Endothelial cell of umbilical vein (primary cell): ENCODE measurements around the gene GGT6. TPM values are rescaled to one million over a fixed set of nuclear protein-coding genes. Genes with fewer than 3 reads are reported as not detected.

Experiments
- BruUV-seq: library from RNA; stranded (reverse); fragments of 400-500 nt; replicated peaks from 2 replicates; lab custom pipeline; 2021; lab: Mats Ljungman, UMichigan
- CTCF ChIA-PET: fragments of 300-600, 350-600 bp; sonication (Branson Sonifier 250); formaldehyde crosslinking; loops from one replicate; lab custom pipeline; 2021; ENCODE audit warnings: antibody characterized with exemption, inconsistent platforms; lab: Charles Lee
- POLR2A ChIA-PET: fragments of 300-600, 350-600 bp; sonication (Branson Sonifier 250); formaldehyde crosslinking; loops from one replicate; lab custom pipeline; 2021; ENCODE audit warnings: antibody characterized with exemption, inconsistent platforms; lab: Charles Lee
- DNase-seq: peaks from one replicate; pipeline ENCODE4 v3.0.0-alpha.2; 2011; ENCODE audit warnings: low read depth, low spot score
- FAIRE-seq: peaks from 2 replicates; lab custom pipeline; 2011; peaks lifted over from hg19 to GRCh38; lab: Jason Lieb, UNC
- H2AFZ ChIP-seq: 2 replicates; pipeline ENCODE4 v1.6.0; 2012; ENCODE audit warnings: low read depth, low read length, control low read depth, inconsistent platforms
- H3K27ac ChIP-seq: 2 replicates; pipeline ENCODE4 v1.5.1; 2011; ENCODE audit warnings: low read depth, mild to moderate bottlenecking, control low read depth, low read length, moderate library complexity; ENCODE audit not compliant: insufficient read depth
- H3K27me3 ChIP-seq, 2 experiments: 2 replicates each; pipeline versions ENCODE4 v1.6.0 to v1.6.1; 2011; ENCODE audit warnings: low read length in 2 of 2, mixed read lengths in 1 of 2; ENCODE audit not compliant: control insufficient read depth in 2 of 2, insufficient read depth in 2 of 2
- H3K36me3 ChIP-seq, 2 experiments: 2 replicates in 1 of 2; 3 replicates in 1 of 2; pipeline ENCODE4 v1.5.1; 2011; ENCODE audit warnings: low read length in 2 of 2, mild to moderate bottlenecking in 1 of 2, moderate library complexity in 1 of 2; ENCODE audit not compliant: control insufficient read depth in 2 of 2, insufficient read depth in 2 of 2; ENCODE audit errors: extremely low read depth in 1 of 2
- H3K4me1 ChIP-seq: 3 replicates; pipeline ENCODE4 v1.5.1; 2011; ENCODE audit warnings: mild to moderate bottlenecking, low read length; ENCODE audit not compliant: control insufficient read depth, insufficient read depth; ENCODE audit errors: extremely low read depth
- H3K4me2 ChIP-seq: 2 replicates; pipeline ENCODE4 v1.6.1; 2011; ENCODE audit warnings: low read length, control low read depth, mixed read lengths; ENCODE audit not compliant: insufficient read depth
- H3K4me3 ChIP-seq, 3 experiments: fragments of 200-600 bp in 1 of 3; sonication (generic), shearing (Covaris generic) in 1 of 3; replicated peaks in 1 of 3; 2 replicates each; pipeline ENCODE4 v1.5.1; 2011 to 2016; ENCODE audit warnings: control low read depth in 3 of 3, low read length in 3 of 3, mild to moderate bottlenecking in 2 of 3, inconsistent platforms in 1 of 3, low read depth in 1 of 3, moderate library complexity in 1 of 3; ENCODE audit not compliant: insufficient read depth in 1 of 3
- H3K79me2 ChIP-seq: 2 replicates; pipeline ENCODE4 v1.6.0; 2012; ENCODE audit warnings: low read length, inconsistent platforms; ENCODE audit not compliant: control insufficient read depth, insufficient read depth
- H3K9ac ChIP-seq: replicated peaks from 2 replicates; pipeline ENCODE3; 2011; ENCODE audit warnings: low read length, control low read depth; ENCODE audit not compliant: insufficient read depth; ENCODE audit errors: extremely low read depth
- H3K9me1 ChIP-seq: replicated peaks from 3 replicates; pipeline ENCODE4 v1.6.0; 2011; ENCODE audit warnings: mild to moderate bottlenecking, low read length; ENCODE audit not compliant: control insufficient read depth, insufficient read depth; ENCODE audit errors: extremely low read depth
- H3K9me3 ChIP-seq: replicated peaks from 2 replicates; pipeline ENCODE4 v1.5.1; 2012; ENCODE audit warnings: low read length, inconsistent platforms; ENCODE audit not compliant: control insufficient read depth, insufficient read depth
- H4K20me1 ChIP-seq: replicated peaks from 2 replicates; pipeline ENCODE3; 2011; ENCODE audit warnings: mild to moderate bottlenecking, low read length; ENCODE audit not compliant: control insufficient read depth, insufficient read depth; ENCODE audit errors: extremely low read depth
- EZH2 ChIP-seq: IDR thresholded peaks from 2 replicates; pipeline ENCODE4 v1.6.1; 2012; ENCODE audit warnings: borderline replicate concordance, low read depth, mild to moderate bottlenecking, moderate library complexity, low read length, inconsistent platforms; ENCODE audit not compliant: severe bottlenecking
- FOS ChIP-seq: IDR thresholded peaks from 2 replicates; pipeline ENCODE4 v1.6.1; 2011; ENCODE audit warnings: mild to moderate bottlenecking, low read length, moderate library complexity, borderline replicate concordance; ENCODE audit not compliant: insufficient read depth
- GATA2 ChIP-seq: IDR thresholded peaks from 2 replicates; pipeline ENCODE4 v1.7.0; 2011; ENCODE audit warnings: low read depth, mild to moderate bottlenecking, moderate library complexity, mixed read lengths, low read length; ENCODE audit not compliant: insufficient read length, insufficient read depth
- JUN ChIP-seq: IDR thresholded peaks from 2 replicates; pipeline ENCODE4 v1.6.1; 2011; ENCODE audit warnings: borderline replicate concordance, low read depth; ENCODE audit not compliant: insufficient read length, insufficient read depth
- MYC ChIP-seq: IDR thresholded peaks from one replicate; pipeline ENCODE4 v1.6.1; 2011; ENCODE audit warnings: mild to moderate bottlenecking, low read depth, low read length
- POLR2A ChIP-seq: IDR thresholded peaks from 2 replicates; pipeline ENCODE4 v1.6.1; 2012; ENCODE audit warnings: low read depth, mild to moderate bottlenecking, control low read depth, low read length
- POLR2AphosphoS5 ChIP-seq: IDR thresholded peaks from 2 replicates; pipeline ENCODE4 v1.6.1; 2012; ENCODE audit warnings: low read depth, mild to moderate bottlenecking, control low read depth, low read length, moderate library complexity; ENCODE audit not compliant: insufficient read depth
- dilution Hi-C: fragments of 300-500 bp; cut with MboI; formaldehyde crosslinking; loops from one replicate; pipeline ENCODE4 v1.15.0; 2019; ENCODE audit warnings: low sequenced_read_pairs; ENCODE audit not compliant: extremely low pct_ligation_motif_present
- intact Hi-C: fragments of 100-400 bp; cut with micrococcal nuclease; formaldehyde crosslinking; loops from one replicate; pipeline ENCODE4 v1.10.0; 2022
- polyA plus RNA-seq, 4 experiments: library from polyadenylated mRNA; depleted of rRNA in 3 of 4; stranded (reverse) in 3 of 4; unstranded in 1 of 4; fragments of >200 nt; gene quantifications; 2 replicates each; pipeline versions ENCODE4 v1.2.1 to v1.2.3, GENCODE V29; 2011 to 2012; ENCODE audit warnings: missing spikeins in 1 of 4
- total RNA-seq: library from RNA; stranded (reverse); gene quantifications from 2 replicates; pipeline ENCODE4 v1.2.3, GENCODE V29; 2021
- TF ChIP-seq, protein P1 (sequence below): IDR thresholded peaks from 2 replicates; pipeline ENCODE4 v1.6.1; 2011; ENCODE audit not compliant: insufficient read depth, insufficient read length
- TF ChIP-seq, protein P2 (sequence below), 2 donors: IDR thresholded peaks; 1 replicate in 1 of 2; 2 replicates in 1 of 2; pipeline ENCODE4 v1.5.1; 2011; ENCODE audit warnings: low read length in 2 of 2, mild to moderate bottlenecking in 2 of 2, moderate library complexity in 2 of 2, control low read depth in 1 of 2, inconsistent platforms in 1 of 2, low read depth in 1 of 2; ENCODE audit not compliant: insufficient read depth in 1 of 2; ENCODE audit errors: extremely low read depth in 1 of 2

Gene GGT6
- total and polyA plus RNA-seq, 2 donors (not counting 3 experiments of a cell fraction or from before 2014, with no cell fraction given), result not detected

DNA sequence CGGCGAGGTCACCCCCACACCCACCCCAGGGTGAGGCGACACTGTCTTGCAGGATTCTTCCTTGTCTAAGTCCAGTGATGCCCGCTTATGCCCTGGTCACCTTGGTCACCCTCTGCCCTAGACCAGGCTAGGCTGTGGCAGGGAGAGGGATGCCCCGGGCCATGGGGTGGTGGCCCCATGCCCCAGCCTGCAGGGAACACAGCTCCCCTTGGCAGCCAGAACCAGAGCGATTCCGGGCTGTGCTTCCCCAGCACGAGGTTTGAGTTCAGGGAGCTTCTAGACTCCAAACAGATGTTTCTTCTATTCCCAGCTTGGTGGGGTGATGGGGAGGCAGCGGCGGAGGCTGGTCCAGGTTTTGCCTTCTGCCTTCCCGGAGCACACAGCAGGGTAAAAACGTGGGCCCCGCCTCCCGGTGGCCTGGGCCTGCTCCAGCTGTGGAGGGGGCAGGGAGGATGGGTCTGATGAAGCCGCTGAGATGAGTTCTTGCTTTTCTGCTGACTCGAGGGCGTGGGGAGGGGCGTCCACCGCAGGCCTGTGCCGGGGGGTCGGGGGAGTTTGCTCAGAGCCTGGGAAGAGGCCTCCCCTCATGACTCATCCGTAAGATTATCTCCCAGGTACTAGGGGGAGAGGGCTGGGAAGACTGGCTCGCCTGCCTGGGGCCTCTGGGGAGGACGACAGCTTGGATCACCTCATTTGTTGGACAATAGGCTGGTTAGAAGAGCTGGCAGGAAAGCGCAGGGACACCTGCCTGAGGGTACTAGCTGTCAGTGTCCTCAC is 39.3 kb upstream of the GGT6 start:
- Histone ChIP-seq H3K4me1 (no peaks in the 10 kb centered on the region), H3K27me3 (peaks cover 0 to 2% of the 10 kb centered on the region in 2 experiments), H3K4me3 (no peak overlapping the region), H4K20me1 (no peaks in the 10 kb centered on the region), H3K79me2 (no peaks in the 10 kb centered on the region), H3K9me3 (no peaks in the 10 kb centered on the region), H3K9me1 (no peaks in the 10 kb centered on the region), H3K27ac (no peak overlapping the region), H3K4me2 (no peak overlapping the region), H3K9ac (no peak overlapping the region), H2AFZ (no peak overlapping the region), H3K36me3 (no peaks in the 10 kb centered on the region)
- ChIA-PET CTCF (interaction anchor here (3.0 kb wide), 1 partner anchor 33 kb away, joined by 14 read pairs; no protein-coding TSS in a partner anchor), POLR2A (no interaction called here)
- FAIRE-seq, result no peak
- no peak for TF ChIP-seq GATA2
- TF ChIP-seq, protein P1, sequence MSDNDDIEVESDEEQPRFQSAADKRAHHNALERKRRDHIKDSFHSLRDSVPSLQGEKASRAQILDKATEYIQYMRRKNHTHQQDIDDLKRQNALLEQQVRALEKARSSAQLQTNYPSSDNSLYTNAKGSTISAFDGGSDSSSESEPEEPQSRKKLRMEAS, result no peak
- TF ChIP-seq EZH2, result no peak
- no peak for TF ChIP-seq FOS
- no peak for TF ChIP-seq MYC
- no peak for TF ChIP-seq POLR2A
- no peak for TF ChIP-seq POLR2AphosphoS5
- TF ChIP-seq JUN, result no peak
- TF ChIP-seq, protein P2, sequence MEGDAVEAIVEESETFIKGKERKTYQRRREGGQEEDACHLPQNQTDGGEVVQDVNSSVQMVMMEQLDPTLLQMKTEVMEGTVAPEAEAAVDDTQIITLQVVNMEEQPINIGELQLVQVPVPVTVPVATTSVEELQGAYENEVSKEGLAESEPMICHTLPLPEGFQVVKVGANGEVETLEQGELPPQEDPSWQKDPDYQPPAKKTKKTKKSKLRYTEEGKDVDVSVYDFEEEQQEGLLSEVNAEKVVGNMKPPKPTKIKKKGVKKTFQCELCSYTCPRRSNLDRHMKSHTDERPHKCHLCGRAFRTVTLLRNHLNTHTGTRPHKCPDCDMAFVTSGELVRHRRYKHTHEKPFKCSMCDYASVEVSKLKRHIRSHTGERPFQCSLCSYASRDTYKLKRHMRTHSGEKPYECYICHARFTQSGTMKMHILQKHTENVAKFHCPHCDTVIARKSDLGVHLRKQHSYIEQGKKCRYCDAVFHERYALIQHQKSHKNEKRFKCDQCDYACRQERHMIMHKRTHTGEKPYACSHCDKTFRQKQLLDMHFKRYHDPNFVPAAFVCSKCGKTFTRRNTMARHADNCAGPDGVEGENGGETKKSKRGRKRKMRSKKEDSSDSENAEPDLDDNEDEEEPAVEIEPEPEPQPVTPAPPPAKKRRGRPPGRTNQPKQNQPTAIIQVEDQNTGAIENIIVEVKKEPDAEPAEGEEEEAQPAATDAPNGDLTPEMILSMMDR (IDR thresholded peaks at IDR 0.05; ENCODE audit: extremely low read depth in 1 of 2, insufficient read depth in 1 of 2, low read depth in 1 of 2, low read length in 2 of 2), result no peak
- BruUV-seq, result no TSS peak
- intact Hi-C loops, result no loop called here
- DNase-seq, result no peak
- dilution Hi-C loops, result no loop called here
